HG03571 (cell line): Measurements from ENCODE around the gene RSPH3.
"Not testable (repeated sequence)": the region's sequence is repeated elsewhere in the genome, so short reads cannot be mapped to it uniquely, and the experiment has no call there.

ENCODE experiments used
- ATAC-seq: cut with Tn5 transposase; IDR thresholded peaks from one replicate; pipeline ENCODE4 v1.9.1; 2021; ENCODE audit not compliant: unreplicated experiment

Gene RSPH3, protein sequence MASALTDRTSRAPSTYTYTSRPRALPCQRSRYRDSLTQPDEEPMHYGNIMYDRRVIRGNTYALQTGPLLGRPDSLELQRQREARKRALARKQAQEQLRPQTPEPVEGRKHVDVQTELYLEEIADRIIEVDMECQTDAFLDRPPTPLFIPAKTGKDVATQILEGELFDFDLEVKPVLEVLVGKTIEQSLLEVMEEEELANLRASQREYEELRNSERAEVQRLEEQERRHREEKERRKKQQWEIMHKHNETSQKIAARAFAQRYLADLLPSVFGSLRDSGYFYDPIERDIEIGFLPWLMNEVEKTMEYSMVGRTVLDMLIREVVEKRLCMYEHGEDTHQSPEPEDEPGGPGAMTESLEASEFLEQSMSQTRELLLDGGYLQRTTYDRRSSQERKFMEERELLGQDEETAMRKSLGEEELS

DNA sequence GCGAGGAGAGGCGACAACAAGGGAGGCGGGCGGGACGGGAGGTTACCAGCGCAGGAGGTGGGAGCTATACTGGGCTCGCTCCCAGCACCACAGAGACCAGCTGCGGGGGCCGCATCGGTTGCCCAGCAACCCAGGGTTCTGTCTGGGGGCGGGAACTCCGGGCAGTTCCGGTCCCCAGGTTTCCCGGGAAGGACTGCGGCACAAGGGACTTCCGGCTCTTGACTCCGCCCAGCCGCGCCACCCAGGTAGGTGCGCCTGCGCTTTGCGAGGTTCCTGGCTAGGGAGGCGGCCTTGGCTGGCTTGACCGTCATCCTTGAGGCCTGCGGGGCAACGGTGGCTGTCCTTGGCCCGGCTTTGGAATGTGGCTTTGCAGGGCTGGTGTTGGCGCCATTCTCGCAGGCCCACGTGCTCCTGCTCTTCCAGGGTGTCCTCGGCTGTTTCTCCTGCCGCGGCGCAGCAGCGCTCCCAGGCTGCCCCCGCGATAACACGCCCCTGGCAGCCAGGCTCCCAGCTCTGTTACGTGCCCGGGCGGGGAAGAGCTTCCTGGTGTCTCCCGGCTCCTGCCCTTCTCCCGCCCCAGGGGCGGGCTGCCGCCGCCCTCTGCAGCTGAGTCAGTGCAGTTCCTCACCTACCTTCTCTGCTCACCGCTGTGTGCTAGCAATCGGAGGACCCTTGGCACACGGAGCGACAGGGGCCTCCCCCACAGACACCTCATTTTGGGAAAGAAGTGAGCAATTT is at the start of gene RSPH3:
Gene RSPH3, minus strand, starts transcription at position 537 of the 738 bp plus-strand sequence. CDS start 652 bp downstream, outside the sequence.
- ATAC-seq = peak; percentile 95

DNA sequence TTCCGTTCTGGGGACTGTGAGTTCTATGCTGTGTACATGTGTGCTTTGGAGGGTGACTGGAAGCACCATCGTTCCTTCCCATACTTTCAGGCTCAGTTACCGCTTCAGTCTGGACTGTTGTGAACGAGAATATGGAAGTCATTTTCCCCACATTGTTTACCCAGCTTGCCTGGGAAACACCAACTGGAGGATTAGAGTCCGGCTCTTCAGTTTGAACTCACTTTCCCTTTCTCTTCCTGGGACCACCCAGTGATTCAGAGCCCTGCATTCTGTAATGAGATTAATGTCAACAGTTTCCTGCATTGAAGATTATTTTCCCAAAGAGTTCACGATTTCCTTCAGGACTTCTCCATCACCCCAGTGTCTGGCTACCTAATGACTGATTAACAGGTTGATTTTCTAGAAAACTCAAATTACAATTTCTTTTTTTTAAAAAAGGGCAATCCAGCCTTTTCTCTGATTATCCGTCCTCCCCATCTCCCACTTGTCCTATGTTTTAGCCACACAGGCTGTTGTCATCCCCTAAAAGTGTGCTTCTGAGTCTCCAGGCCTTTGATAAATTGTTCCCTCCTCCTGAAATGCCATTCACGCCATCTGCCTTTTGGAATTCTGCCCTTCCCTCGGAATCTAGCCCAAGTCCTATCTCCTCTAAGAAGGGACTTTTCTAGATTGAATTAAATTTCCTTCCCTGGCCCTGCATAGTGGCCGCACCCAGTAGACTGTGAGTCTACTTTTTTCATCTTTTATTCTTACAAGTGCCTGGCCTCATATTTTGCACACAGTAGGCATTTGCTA is 48.1 kb upstream of the RSPH3 start:
- no peak for ATAC-seq

DNA sequence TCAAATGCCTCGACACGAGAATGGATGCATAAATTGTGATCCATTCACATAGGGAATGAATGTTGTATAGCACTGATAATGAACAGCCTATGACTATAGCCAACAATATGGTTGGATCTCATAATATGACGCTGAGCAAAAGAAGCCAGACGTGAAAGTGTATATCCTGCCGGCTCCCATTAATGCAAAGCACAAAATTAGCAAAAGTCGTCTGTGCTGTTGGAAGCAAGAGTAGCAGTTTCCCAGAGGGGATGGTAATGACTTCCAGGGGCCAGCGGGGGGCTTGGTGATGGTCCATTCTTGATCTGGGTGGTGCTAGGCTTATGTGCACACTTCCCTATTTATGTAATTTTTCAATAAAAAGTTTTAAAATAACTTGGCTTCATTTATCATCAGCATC is 45.8 kb upstream of the RSPH3 start:
- ATAC-seq = no peak

DNA sequence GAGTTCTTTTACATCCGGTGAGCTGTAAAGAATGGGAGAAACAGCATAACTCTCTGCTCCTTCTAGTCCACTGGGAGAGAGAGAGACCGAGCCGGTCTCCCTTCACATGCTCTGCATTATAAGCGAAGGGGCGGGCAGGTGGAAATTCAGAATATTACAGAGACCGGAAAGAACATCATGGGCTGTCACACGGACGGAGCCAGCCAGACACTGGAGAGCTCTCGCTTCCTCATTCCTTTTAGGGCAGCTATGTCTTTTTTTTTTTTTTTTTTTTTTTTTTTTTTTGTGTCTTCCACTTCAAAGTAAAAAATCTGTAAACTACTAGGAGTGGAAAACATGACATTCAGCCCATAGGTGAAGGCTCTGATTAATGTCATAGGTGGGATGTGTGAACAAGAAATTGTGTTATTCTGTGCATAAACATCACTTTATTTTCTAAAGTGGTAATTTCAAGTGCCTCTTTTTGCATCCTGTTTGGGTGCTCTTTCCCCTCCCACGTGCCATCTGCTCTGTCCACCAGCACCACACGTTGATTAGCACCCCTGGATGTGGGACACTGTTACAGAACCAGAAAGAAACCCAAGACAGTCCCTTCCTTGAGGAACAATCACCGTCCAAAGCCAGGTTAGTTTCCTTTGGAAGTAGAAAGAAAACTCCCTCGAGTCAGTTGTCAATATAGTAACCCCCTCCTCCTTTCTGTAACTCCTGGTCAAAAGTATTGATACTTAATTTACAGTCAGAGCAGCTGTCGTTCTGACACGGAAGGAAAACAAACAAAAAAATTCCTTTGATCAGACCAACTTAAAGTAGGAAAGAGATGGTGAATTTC is 45.1 kb upstream of the RSPH3 start, which contains the start of gene TAGAP:
Gene TAGAP, minus strand, starts transcription at position 93 of the 829 bp plus-strand sequence. CDS start 845 bp downstream, outside the sequence.
- ATAC-seq = peak; percentile 77

DNA sequence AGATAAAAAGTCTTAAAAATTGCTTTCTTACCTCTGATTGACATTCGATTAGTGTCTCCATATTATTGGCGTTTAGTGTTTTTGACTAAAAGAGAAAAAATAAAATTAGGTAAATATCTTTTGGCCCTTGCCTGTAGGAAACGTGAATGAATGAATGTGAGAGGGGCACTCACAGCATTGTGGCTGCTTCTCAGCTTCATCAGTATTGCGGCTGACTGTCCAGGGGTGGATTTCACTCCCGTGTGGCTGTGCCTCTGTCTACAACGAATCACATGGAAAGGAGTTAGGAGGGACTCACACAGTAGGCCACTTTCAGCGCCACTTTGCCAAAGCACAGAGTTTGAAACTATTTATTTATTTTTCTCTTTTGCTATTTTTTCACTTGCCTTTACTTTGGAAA is 43.9 kb upstream of the RSPH3 start:
- no peak for ATAC-seq

DNA sequence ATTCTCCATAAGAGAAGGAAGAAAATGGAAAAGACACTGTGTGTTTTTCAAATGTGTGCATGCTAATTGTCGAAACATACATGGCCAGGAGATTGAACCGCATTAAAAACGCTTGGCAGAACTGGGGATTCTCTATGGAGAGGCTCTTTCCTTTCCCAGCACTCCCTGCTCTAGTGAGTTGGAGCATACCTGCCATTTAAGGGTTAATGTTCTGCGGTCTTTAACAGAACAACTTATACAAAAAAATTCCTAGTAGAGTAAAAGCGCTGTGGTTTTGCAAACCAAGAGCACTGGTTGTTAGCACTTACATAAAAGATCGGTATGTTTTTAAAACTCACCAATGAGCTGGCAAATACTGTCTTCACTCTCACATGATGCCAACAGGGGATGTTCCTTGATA is 43.2 kb upstream of the RSPH3 start:
- ATAC-seq = no peak

DNA sequence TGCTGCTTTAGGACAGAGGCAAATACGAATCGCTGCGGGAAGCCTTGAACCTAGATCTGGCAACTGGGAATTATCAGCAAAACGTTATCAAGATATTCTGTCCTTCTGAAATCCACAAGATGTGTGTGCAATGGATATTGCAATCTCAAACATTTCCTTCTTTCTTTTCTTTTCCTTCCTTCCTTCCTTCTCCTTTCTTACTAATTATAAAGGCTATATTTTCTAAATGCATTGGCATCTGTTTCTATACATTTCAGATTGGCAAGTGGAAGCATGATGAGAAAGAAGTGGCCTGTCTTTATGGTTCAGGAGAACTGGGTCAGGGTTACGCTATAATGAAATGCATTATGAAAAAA is 42.8 kb upstream of the RSPH3 start:
- no peak for ATAC-seq

DNA sequence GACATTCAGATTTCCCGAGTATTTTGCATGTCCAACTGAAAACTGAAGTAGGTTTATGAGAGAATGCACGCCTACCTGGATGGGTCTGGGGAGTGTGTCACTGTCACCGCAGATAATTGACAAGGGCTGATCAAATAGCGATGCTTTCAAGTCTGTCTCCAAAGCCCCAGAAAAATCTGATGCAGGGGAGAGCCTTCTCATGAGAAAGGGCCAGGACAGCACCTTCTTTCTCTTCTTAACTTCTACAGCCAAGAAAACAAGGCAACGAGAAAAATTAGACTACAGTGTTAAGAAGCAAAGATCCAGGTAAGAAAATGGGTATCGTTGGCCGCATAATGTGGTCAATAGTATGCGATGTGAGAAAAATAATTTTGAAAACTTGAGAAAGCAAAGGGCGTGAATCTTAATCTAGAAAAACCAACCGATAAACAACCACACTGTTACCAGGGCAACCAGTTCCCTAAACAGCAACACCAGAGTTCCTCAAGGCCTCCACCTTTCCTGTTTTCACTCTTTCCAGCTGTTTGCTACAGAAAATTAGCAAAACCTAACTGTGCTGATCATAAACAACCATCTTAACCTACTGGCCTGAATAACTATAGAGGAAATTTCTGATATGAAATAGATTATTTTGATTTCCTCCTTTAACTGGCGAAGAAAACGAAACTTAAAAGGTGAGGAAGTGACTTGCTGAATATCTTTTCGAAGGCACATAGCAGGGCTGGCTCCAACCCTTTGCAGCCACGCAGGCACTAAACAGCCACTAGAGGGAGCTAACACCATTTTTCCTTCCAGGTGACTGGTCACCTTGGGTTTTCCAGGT is 42.2 kb upstream of the RSPH3 start:
- ATAC-seq = peak; percentile 30

DNA sequence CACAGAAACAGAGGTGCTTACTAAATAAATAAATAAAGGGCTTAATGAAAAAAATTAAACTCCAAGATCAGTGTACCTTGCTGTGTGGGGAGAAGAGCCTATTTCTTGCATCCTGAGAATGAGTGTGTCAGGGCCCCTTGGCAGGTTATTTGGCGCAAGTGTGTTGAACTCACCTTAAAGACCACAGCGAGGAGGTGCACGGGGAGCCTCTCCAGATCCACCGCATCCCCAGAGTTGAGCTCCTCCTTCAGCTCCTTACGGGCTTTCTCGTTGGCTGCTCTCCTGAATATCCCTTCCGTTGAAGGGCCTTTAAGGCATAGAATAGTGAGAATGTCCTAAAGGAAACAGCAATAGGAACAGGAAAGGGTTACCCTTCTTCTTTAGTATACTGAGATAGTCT is 41.2 kb upstream of the RSPH3 start:
- ATAC-seq = no peak

DNA sequence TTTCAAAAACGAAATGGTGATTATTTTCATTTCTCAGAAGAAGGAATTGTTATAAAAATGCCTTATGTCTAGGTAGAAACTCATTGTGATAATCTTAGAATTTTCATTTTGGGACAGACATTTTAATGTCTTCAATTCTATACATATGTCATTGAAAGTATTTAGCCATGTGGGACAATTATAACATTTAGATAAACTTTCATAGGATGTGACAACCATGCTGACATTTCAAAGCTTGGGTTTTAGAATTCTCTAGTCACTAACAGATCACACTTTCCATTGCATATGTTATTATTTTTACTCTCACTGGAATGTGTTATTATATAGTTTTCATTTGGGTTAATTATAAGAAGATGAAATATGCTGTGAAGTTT is 39.9 kb upstream of the RSPH3 start:
- ATAC-seq = no peak

DNA sequence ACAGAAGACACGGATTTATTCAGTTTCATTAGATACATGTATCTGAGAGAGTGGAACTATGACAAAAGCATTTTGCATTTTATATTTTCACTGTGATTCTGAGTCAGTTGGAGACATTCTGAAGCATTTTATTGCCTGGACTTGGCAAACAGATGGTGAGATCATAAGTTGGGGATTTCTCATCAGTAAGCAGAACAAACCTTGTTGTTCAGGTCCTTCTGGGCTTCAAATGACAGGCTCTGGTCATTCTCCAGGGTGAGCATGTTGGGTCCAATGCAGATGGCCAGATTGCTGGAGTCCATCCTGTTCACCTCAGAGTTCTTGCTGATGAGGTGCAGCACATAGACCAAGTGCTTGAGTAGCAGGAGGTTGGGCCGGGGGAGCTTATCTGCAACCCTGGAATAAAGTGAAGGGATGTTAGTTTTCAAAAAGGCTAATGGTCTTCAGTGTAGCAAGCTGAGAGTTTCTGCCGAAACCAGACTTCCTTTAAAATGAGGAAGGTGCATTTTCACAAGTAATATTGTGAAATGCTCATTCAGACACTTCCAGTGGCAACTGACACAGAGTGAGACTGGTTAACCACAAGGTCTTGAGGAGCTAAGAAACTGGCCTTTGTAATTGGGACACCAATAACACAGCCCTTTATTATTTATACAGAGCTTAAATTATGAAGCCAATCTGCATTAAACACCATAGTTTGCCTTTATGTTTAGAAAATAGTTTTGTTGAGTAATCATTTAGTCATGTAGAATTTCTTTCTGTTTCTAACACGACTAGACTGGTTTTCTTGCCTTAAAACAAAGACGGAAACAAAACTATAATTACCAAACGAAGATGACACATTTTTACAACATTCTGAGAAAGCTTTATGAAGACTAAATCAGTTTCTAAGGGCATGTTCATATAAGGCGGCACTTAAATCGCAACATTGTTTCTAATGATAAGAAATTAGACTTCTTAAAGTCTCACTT is 39.2 kb upstream of the RSPH3 start:
- ATAC-seq = peak; percentile 82

DNA sequence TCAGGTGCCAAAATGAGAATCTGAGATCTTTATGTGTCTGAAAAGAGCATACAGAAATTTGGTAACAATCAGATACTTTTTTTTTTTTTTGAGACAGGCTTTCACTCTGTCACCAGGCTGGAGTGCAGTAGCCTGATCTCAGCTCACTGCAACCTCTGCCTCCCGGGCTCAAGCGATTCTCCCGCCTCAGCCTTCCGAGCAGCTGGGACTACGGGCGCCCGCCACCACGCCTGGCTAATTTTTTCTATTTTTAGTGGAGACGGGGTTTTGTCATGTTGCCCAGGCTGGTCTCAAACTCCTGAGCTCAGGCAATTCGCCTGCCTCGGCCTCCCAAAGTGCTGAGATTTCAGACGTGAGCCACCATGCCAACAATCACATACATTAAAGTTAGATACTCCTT is 38.3 kb upstream of the RSPH3 start:
- not testable (repeated sequence) for ATAC-seq

DNA sequence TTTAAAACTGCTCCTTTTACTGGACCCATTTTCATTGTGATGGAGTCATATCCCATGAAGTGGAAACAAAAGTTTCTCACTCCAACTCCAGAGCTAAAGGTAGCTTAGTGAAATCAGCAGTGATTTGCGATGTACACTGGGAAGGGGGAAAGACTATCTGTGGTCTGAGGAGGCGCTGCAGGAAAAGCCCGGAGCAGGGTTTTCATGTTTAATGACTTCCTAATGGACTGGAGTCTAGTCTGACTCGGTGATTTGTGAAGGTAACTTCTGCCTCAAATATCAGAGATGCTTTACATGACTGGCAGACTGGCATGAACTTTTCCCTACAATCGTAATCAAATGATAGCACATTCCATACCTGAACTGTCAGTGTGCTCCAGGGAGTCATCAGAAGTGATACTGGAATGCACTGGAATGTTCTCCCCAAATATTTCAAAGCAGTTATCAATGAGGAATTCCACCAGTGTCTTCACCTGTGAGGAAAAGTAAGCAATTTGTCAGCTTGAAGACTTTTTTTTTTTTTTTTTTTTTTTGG is 37.8 kb upstream of the RSPH3 start:
- no peak for ATAC-seq

DNA sequence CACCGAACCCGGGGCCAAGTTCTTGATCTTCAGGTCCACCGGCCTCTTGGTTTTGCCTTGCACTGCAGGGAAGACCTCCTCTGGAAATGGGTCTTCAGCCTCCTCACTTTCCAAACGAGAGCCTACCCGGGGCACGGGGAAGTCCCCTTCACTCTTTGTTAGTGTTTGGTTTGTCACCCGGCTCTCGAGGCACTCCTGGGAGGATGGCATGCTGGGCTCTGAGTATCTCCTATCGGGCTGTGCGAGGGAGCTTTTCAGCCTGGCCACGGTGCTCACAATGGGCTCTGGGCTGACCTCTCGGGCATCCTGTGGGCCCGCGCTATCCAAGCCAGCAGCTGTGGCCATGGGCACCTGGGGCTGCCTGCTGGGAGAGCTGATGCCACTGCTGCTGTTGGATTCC is 36.7 kb upstream of the RSPH3 start:
- no peak for ATAC-seq

DNA sequence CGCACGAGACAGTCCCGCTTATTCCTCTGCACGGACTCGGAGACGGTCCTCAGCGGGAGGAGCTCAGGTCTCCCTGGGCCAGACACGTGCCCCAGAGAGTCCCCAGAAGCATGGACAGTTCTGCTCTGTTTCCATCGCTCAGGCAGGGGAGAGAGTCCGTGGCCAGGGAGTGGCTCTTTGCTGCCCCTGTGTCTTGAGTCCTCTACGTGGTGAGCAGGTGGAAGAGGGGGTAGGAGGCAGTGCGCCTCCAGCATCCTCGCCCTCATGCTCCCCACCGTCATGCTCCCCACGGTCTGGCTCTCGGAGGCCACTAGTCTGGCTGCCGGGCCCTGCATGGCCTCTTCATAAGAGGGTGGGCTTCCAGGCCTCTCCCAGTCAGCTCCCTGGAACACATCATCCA is 35.9 kb upstream of the RSPH3 start:
- ATAC-seq = no peak

DNA sequence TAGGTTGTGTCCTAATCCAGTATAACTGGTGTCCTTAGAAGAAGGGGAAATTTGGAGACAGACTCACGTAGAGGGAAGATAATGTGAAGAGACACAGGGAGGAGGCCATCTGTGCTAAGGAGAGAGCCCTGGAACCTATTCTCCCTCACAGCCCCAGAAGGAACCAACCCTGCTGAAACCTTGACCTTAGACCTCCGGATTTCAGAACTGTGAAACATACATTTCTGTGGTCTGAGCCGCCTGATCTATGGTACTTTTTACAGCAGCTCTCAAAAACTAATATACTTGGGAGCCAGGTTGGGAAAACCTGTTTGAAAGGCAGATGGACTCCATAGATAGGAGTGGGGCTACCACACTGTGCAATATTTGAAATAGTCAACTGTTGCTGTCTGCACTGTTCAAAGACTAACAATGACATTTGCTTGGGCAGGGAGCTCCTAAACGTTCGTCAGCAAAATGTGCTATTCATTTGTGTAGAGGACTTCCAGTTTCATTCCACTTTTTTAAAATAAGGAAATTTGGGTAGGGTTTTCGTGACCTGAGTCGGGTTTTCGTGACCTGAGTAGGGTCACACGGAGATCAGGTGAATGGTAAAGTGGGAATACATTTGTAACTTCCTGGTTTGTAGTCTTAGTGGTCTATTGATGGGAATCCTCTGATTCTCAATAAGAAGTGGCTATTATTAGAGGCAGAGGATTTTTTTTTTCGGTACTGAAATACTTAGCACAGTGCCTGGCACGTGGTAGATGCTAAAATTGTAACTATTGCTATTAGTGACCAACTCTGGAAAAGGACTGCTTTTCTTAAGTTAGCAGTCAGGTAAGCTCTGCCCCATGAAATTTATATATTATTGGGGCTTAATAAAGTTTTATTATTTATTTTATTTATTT is 33.4 kb upstream of the RSPH3 start:
- ATAC-seq = no peak

DNA sequence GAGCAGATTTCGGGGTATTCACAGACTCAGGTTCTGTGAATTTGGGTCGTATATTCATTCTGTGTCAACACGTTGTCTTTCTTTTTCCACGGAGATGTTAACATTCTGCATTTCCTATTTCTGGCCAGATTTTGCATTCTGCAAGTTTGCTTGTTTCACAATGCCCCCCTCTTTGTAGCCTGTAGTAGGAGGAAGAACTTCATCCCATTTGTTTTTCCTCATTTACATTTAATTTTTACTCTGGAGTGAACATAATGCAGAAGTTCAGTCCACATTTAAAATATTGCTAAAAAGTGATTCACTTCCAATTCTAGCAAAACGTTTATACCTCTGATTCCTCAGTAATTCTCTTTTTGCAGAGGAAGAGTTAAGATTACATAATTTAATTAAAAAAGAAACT is 31.8 kb upstream of the RSPH3 start:
- ATAC-seq = no peak
